ENCODE results near the gene HECW1. TPM values are rescaled to one million over a fixed set of nuclear protein-coding genes. Genes with fewer than 3 reads are reported as not detected.
"Not testable (repeated sequence)": the region's sequence is repeated elsewhere in the genome, so short reads cannot be mapped to it uniquely, and the experiment has no call there.

The HECW1 gene
- not detected for total RNA-seq

- DNase-seq (no peak), ATAC-seq (peak; percentile 15)
- no peaks in the 10 kb centered on the region for H3K9me3 Mint-ChIP-seq (ENCODE audit: insufficient read depth)
- POLR2A ChIA-PET: no interaction called here
- H3K36me3 Mint-ChIP-seq (ENCODE audit: low read depth): no peaks in the 10 kb centered on the region
- peaks cover 6% of the 10 kb centered on the region for H3K4me1 Mint-ChIP-seq (ENCODE audit: low read depth)
- H3K27me3 Mint-ChIP-seq (ENCODE audit: low read depth): peaks cover 63% of the 10 kb centered on the region
- H3K27ac Mint-ChIP-seq: no peak within 1 kb of the TSS
- CTCF ChIA-PET: no interaction called here
- H3K4me3 Mint-ChIP-seq: no peak within 1 kb of the TSS
Measured at GRCh38 chr7:43112459-43112940, at the start of gene HECW1. Gene HECW1, plus strand, starts transcription at chr7:43112647. Its CDS starts 131,259 bp downstream, at chr7:43243906.

GRCh38 chr7:43071604-43072003, 40.8 kb upstream of the HECW1 start:
- ChIA-PET POLR2A (no interaction called here), CTCF (interaction anchor here (0.7 to 1.5 kb wide), 4 partner anchors 17 to 130 kb away, joined by 3 to 4 read pairs (median 3); no protein-coding TSS in a partner anchor)
- H3K27ac Mint-ChIP-seq: no peak overlapping the region
- ATAC-seq (no peak), DNase-seq (no peak)
- H3K4me1 Mint-ChIP-seq (ENCODE audit: low read depth): no peaks in the 10 kb centered on the region
- no peaks in the 10 kb centered on the region for H3K9me3 Mint-ChIP-seq (ENCODE audit: insufficient read depth)
- no peaks in the 10 kb centered on the region for H3K36me3 Mint-ChIP-seq (ENCODE audit: low read depth)
- H3K27me3 Mint-ChIP-seq (ENCODE audit: low read depth): peaks cover 4% of the 10 kb centered on the region
- no peak overlapping the region for H3K4me3 Mint-ChIP-seq

GRCh38 chr7:43072530-43072929, 39.9 kb upstream of the HECW1 start:
- Mint-ChIP-seq H3K4me1 (ENCODE audit: low read depth) (no peaks in the 10 kb centered on the region), H3K4me3 (no peak overlapping the region), H3K27ac (no peak overlapping the region), H3K36me3 (ENCODE audit: low read depth) (no peaks in the 10 kb centered on the region), H3K9me3 (ENCODE audit: insufficient read depth) (peaks cover 6% of the 10 kb centered on the region), H3K27me3 (ENCODE audit: low read depth) (peaks cover 4% of the 10 kb centered on the region)
- ChIA-PET POLR2A (no interaction called here), CTCF (interaction anchor here (1.0 kb wide), 1 partner anchor 126 kb away, joined by 3 read pairs; no protein-coding TSS in a partner anchor)
- DNase-seq (no peak), ATAC-seq (no peak)

- CTCF ChIA-PET; H3K27ac Mint-ChIP-seq; H3K27me3 Mint-ChIP-seq (ENCODE audit: low read depth); H3K4me3 Mint-ChIP-seq; DNase-seq; H3K36me3 Mint-ChIP-seq (ENCODE audit: low read depth); POLR2A ChIA-PET; H3K4me1 Mint-ChIP-seq (ENCODE audit: low read depth); H3K9me3 Mint-ChIP-seq (ENCODE audit: insufficient read depth); ATAC-seq: not testable (repeated sequence)
Measured at GRCh38 chr7:43073811-43074210, 38.6 kb upstream of the HECW1 start.

- no peak for ATAC-seq
- CTCF ChIA-PET: interaction anchor here (1.1 kb wide), 1 partner anchor 32 kb away, joined by 3 read pairs; no protein-coding TSS in a partner anchor
- Mint-ChIP-seq H3K27me3 (ENCODE audit: low read depth) (peaks cover 13% of the 10 kb centered on the region), H3K4me3 (no peak overlapping the region), H3K36me3 (ENCODE audit: low read depth) (no peaks in the 10 kb centered on the region), H3K9me3 (ENCODE audit: insufficient read depth) (peaks cover 6% of the 10 kb centered on the region), H3K27ac (no peak overlapping the region), H3K4me1 (ENCODE audit: low read depth) (no peaks in the 10 kb centered on the region)
- DNase-seq: no peak
- POLR2A ChIA-PET: interaction anchor here (0.7 kb wide), 1 partner anchor 10 kb away, joined by 3 read pairs; no protein-coding TSS in a partner anchor
Measured at GRCh38 chr7:43076189-43076605, 36.2 kb upstream of the HECW1 start.

- ATAC-seq (no peak), DNase-seq (no peak)
- no peak overlapping the region for H3K4me3 Mint-ChIP-seq
- peaks cover 6% of the 10 kb centered on the region for H3K9me3 Mint-ChIP-seq (ENCODE audit: insufficient read depth)
- H3K27me3 Mint-ChIP-seq (ENCODE audit: low read depth): peaks cover 14% of the 10 kb centered on the region
- POLR2A ChIA-PET: interaction anchor here (0.7 kb wide), 1 partner anchor 10 kb away, joined by 3 read pairs; no protein-coding TSS in a partner anchor
- CTCF ChIA-PET: interaction anchor here (1.1 kb wide), 1 partner anchor 31 kb away, joined by 3 read pairs; no protein-coding TSS in a partner anchor
- no peaks in the 10 kb centered on the region for H3K4me1 Mint-ChIP-seq (ENCODE audit: low read depth)
- H3K36me3 Mint-ChIP-seq (ENCODE audit: low read depth): no peaks in the 10 kb centered on the region
- no peak overlapping the region for H3K27ac Mint-ChIP-seq
Measured at GRCh38 chr7:43076606-43077005, 35.8 kb upstream of the HECW1 start.

- no peak for ATAC-seq
- no peaks in the 10 kb centered on the region for H3K36me3 Mint-ChIP-seq (ENCODE audit: low read depth)
- peaks cover 6% of the 10 kb centered on the region for H3K9me3 Mint-ChIP-seq (ENCODE audit: insufficient read depth)
- H3K27me3 Mint-ChIP-seq (ENCODE audit: low read depth): peaks cover 15% of the 10 kb centered on the region
- ChIA-PET CTCF (interaction anchor here (1.1 kb wide), 1 partner anchor 31 kb away, joined by 3 read pairs; no protein-coding TSS in a partner anchor), POLR2A (no interaction called here)
- no peak overlapping the region for H3K27ac Mint-ChIP-seq
- H3K4me1 Mint-ChIP-seq (ENCODE audit: low read depth): no peaks in the 10 kb centered on the region
- H3K4me3 Mint-ChIP-seq: no peak overlapping the region
- DNase-seq: no peak
Measured at GRCh38 chr7:43077285-43077684, 35.2 kb upstream of the HECW1 start.

- Mint-ChIP-seq H3K9me3 (ENCODE audit: insufficient read depth) (peaks cover 6% of the 10 kb centered on the region), H3K27ac (no peak overlapping the region), H3K36me3 (ENCODE audit: low read depth) (no peaks in the 10 kb centered on the region), H3K4me3 (no peak overlapping the region), H3K27me3 (ENCODE audit: low read depth) (peaks cover 15% of the 10 kb centered on the region), H3K4me1 (ENCODE audit: low read depth) (no peaks in the 10 kb centered on the region)
- ChIA-PET CTCF (no interaction called here), POLR2A (no interaction called here)
- ATAC-seq (no peak), DNase-seq (no peak)
Measured at GRCh38 chr7:43077732-43078391, 34.6 kb upstream of the HECW1 start.

- no peaks in the 10 kb centered on the region for H3K36me3 Mint-ChIP-seq (ENCODE audit: low read depth)
- DNase-seq (no peak), ATAC-seq (no peak)
- no peaks in the 10 kb centered on the region for H3K4me1 Mint-ChIP-seq (ENCODE audit: low read depth)
- POLR2A ChIA-PET: no interaction called here
- H3K27ac Mint-ChIP-seq: no peak overlapping the region
- H3K9me3 Mint-ChIP-seq (ENCODE audit: insufficient read depth): peaks cover 6% of the 10 kb centered on the region
- H3K4me3 Mint-ChIP-seq: no peak overlapping the region
- CTCF ChIA-PET: no interaction called here
- peaks cover 15% of the 10 kb centered on the region for H3K27me3 Mint-ChIP-seq (ENCODE audit: low read depth)
Measured at GRCh38 chr7:43078794-43079193, 33.7 kb upstream of the HECW1 start.

GRCh38 chr7:43081603-43082002, 30.8 kb upstream of the HECW1 start:
- no peak overlapping the region for H3K27ac Mint-ChIP-seq
- DNase-seq (no peak), ATAC-seq (no peak)
- CTCF ChIA-PET: no interaction called here
- no peak overlapping the region for H3K4me3 Mint-ChIP-seq
- H3K9me3 Mint-ChIP-seq (ENCODE audit: insufficient read depth): peaks cover 6% of the 10 kb centered on the region
- no peaks in the 10 kb centered on the region for H3K4me1 Mint-ChIP-seq (ENCODE audit: low read depth)
- H3K36me3 Mint-ChIP-seq (ENCODE audit: low read depth): no peaks in the 10 kb centered on the region
- POLR2A ChIA-PET: no interaction called here
- H3K27me3 Mint-ChIP-seq (ENCODE audit: low read depth): peaks cover 19% of the 10 kb centered on the region

GRCh38 chr7:43083106-43083505, 29.3 kb upstream of the HECW1 start:
- peaks cover 23% of the 10 kb centered on the region for H3K27me3 Mint-ChIP-seq (ENCODE audit: low read depth)
- no peaks in the 10 kb centered on the region for H3K36me3 Mint-ChIP-seq (ENCODE audit: low read depth)
- DNase-seq (no peak), ATAC-seq (no peak)
- no peaks in the 10 kb centered on the region for H3K9me3 Mint-ChIP-seq (ENCODE audit: insufficient read depth)
- ChIA-PET CTCF (no interaction called here), POLR2A (no interaction called here)
- no peaks in the 10 kb centered on the region for H3K4me1 Mint-ChIP-seq (ENCODE audit: low read depth)
- H3K4me3 Mint-ChIP-seq: no peak overlapping the region
- no peak overlapping the region for H3K27ac Mint-ChIP-seq

GRCh38 chr7:43085017-43085416, 27.4 kb upstream of the HECW1 start:
- CTCF ChIA-PET: no interaction called here
- no peak for ATAC-seq

More at GRCh38 chr7:43085017-43085416, 27.4 kb upstream of the HECW1 start:
- H3K4me3 Mint-ChIP-seq: no peak overlapping the region
- POLR2A ChIA-PET: no interaction called here
- H3K4me1 Mint-ChIP-seq (ENCODE audit: low read depth): no peaks in the 10 kb centered on the region
- H3K27me3 Mint-ChIP-seq (ENCODE audit: low read depth): peaks cover 17% of the 10 kb centered on the region
- H3K36me3 Mint-ChIP-seq (ENCODE audit: low read depth): no peaks in the 10 kb centered on the region
- no peak for DNase-seq
- no peak overlapping the region for H3K27ac Mint-ChIP-seq
- no peaks in the 10 kb centered on the region for H3K9me3 Mint-ChIP-seq (ENCODE audit: insufficient read depth)

All from activated CD8-positive, alpha-beta T cell treated with anti-CD3 and anti-CD28 coated beads, Interleukin-2, amount 10 ng/mL, durations not matched to agents 7 days and 5 days (primary cell).